ENCODE results near the gene TTC21B.
A peak's percentile ranks its signal among the peaks of the same experiment; 100 is the strongest.

Gene TTC21B

DNA sequence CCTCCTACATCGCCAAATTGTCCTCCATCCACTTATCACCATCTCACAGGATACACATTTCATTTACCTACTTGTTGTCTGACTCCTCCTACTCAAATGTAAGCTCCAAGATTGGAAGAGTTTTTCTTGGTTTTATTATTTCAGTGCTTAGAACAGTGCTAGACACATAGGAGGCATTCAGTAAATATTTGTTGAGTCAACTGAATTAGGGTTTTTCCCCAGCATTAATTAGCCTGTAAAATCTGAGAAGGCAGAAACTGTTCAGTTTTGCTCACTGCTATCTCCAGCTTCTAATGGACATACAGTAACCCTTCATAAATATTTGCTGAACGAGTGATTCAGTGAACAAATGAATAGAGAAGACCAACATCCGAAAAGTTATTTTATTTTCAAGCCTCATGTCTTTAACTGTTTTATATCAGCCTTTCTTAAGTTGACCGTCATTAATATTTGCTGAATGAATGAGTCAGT, 800 bp downstream of the TTC21B start:
- peak overlapping the region; percentile 97 for H3K4me3 ChIP-seq (ENCODE audit: low read length)
- no peak for TF ChIP-seq ZNF274 (IDR thresholded peaks at IDR 0.05; ENCODE audit: low read depth, low read length)

DNA sequence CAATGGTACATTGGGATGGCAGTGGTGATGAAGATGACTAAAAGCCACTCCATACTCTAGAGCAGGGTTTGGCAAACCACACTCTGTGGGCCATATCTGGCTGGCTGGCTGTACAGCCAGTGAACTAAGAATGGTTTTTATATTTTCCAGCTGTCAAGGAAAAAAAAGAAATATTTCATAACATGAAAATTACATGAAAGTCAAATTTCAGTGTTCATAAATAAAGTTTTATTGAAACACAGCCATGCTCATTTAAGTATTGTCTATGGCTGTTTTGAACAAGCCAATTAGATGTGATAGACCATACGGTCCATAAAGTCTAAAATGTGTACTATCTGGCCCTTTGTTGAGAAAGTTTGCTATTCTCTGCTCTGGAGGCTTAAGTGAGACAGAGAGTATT, 1.5 kb downstream of the TTC21B start:
- TF ChIP-seq ZNF274 (IDR thresholded peaks at IDR 0.05; ENCODE audit: low read depth, low read length): no peak
- H3K4me3 ChIP-seq (ENCODE audit: low read length): no peak overlapping the region; the same call in 1 of the 2 replicates

DNA sequence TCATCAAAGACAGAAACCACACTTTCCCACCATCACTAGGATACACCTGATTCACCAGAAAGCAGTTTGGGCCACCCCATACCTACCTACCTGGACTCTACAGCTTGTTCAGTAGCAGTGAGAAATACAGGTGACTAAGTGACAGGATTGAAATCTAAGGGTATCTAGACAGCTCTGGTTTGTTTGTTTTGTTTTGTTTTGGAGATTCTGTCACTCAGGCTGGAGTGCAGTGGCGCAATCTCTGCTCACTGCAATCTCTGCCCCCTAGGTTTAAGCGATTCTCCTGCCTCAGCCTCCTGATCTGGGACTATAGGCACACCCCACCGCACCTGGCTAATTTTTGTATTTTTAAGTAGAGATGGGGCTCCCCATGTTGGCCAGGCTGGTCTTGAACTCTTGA, 3.1 kb downstream of the TTC21B start:
- TF ChIP-seq ZNF274 (IDR thresholded peaks at IDR 0.05; ENCODE audit: low read depth, low read length): no peak
- no peak overlapping the region for H3K4me3 ChIP-seq (ENCODE audit: low read length)

DNA sequence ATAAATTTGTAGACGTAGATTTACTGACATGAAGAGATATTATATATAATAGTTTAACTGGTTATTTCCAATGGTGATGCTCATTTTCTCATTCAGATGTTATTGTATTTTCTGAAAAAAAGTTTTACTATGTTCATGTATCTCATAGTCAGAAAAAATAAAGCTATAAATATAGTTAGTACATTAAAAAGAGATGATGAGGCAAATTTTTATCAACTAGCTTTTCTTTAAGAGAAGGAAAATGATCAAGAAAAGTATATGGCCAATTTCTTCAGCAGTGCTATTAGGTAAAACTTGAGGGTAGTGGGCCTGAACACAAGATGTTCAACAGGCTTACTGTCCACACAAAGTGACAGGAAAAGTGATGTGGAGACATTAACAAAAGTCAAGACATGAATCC, 11.7 kb downstream of the TTC21B start:
- no peak overlapping the region for H3K4me3 ChIP-seq (ENCODE audit: low read length)
- TF ChIP-seq ZNF274 (IDR thresholded peaks at IDR 0.05; ENCODE audit: low read depth, low read length): no peak

DNA sequence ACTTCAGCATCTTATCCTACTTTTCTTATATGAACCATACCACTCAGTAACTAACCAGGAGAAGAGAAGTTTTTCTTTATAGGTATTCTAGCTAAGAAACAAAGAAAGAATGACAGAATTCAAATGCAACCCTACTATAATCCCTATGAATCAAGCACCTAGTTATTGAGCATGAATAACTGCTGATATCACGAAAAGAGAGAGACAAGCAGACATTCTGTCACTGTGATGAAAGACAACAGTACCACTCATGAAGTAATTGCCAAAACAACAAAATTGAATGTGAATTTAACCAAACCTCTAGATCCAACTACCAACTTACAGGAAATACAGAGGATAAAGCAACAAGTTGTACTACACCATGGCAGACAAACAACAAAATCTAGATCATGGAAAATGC, 15.3 kb downstream of the TTC21B start:
- no peak for TF ChIP-seq ZNF274 (IDR thresholded peaks at IDR 0.05; ENCODE audit: low read depth, low read length)
- no peak overlapping the region for H3K4me3 ChIP-seq (ENCODE audit: low read length)

DNA sequence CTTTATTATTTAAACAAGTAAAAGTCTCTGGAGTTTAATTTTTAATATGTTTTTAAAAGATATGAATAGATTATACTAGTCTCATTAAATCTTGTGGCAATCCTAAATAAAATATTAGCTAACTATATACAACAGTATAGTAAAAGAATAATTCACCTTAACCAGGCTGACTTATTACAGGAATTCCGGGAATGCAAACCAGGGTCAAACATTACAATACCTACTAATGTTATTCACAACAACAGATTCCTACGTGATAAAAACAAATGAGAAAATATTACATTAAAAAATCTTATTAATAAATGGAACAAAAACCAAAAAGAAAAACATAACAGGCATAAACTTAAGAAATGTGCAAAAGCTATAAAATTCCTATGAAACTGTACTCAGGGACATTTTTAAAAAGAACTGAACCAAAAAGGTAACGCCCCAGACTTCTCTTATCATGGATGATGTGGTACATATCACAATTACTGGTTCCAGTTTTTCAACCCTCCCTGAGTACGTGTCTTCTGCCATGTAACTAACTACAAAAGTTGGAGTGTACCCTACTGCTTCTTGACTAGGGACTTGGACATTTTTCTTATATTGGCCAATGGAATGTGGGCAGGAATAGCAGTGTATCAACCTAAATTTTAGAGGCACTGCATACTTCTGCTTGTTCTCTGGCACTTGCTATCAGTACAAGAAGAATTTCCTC, 20.2 kb downstream of the TTC21B start:
- no peak for TF ChIP-seq ZNF274 (IDR thresholded peaks at IDR 0.05; ENCODE audit: low read depth, low read length)
- H3K4me3 ChIP-seq (ENCODE audit: low read length): no peak overlapping the region

DNA sequence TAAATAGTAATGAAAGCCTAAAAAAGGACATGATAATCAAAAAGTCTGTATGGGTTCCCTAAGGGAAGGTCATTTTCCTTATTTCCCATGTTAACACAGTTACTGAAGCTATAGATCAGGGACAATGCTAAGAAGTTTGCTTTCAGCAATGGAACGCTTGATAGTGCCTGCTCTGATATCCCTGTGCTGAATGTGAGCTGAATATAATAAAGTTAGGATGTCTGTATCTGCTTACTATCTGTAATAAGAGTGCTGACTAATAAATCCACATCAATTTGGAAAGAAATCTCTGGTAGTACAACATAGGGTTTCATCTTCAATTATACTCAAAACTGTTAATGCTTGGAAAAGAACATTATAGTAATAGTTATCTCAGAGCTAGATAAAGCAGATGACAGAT, 25.8 kb downstream of the TTC21B start:
- no peak for TF ChIP-seq ZNF274 (IDR thresholded peaks at IDR 0.05; ENCODE audit: low read depth, low read length)
- H3K4me3 ChIP-seq (ENCODE audit: low read length): no peak overlapping the region

DNA sequence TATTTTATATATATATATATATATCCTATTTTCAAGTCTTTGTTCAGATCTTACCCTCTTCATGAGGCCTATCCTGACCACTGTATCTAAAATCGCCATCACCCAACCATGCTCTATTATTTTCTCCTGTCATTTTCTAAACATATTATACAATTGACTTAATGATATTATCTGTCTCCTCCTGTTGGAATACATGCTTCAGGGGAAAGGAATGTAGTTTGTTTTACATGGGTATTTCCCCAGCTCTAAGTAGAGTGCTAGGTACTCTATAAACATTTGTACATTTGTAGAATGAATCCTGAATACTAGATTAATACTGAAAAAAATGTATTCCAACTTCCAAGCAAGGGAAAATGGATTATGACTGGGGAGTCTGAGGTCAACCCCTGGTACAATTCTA, 26.2 kb downstream of the TTC21B start:
- TF ChIP-seq ZNF274 (IDR thresholded peaks at IDR 0.05; ENCODE audit: low read depth, low read length): no peak

DNA sequence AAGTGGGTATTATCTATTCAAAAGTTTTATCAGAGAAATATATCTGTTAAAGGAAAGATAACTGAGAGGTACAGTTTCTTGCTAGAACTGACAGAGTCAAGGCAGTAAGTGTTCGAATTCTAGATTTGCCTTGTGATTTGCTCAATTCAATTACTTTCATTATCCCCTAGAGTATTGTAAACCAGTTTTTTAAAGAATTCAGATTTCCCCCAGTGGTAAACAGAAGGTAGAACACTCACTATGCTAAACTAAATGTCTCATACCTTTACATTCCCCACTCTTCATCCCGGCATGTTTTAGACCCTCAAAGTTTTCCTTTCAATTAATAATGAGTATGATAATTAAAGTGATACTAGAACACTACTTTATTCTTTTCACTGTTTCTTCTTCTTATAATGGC, 28.6 kb downstream of the TTC21B start:
- H3K4me3 ChIP-seq (ENCODE audit: low read length): no peak overlapping the region
- TF ChIP-seq ZNF274 (IDR thresholded peaks at IDR 0.05; ENCODE audit: low read depth, low read length): no peak

More for the DNA sequence above, 26.2 kb downstream of the TTC21B start:
- H3K4me3 ChIP-seq (ENCODE audit: low read length): no peak overlapping the region

DNA sequence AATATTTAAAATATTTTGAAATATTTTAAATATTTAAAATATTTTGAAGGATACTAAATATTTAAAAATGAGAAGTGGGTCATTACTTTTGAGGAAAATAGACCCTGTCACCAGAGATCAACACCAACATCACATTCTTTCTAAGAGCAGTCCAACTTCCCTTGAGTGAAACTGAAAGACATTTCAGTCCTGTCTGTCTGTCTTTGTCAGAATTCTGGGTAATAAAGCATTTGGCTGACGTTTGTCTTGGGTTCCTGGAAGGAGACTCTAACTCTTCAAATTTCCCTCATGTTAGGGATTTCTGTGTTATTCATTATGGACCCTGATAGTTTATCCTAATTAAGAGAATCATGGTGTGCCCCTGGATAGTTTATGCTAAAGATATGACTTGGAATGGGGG, 32.8 kb downstream of the TTC21B start:
- H3K4me3 ChIP-seq (ENCODE audit: low read length): no peak overlapping the region
- TF ChIP-seq ZNF274 (IDR thresholded peaks at IDR 0.05; ENCODE audit: low read depth, low read length): no peak

DNA sequence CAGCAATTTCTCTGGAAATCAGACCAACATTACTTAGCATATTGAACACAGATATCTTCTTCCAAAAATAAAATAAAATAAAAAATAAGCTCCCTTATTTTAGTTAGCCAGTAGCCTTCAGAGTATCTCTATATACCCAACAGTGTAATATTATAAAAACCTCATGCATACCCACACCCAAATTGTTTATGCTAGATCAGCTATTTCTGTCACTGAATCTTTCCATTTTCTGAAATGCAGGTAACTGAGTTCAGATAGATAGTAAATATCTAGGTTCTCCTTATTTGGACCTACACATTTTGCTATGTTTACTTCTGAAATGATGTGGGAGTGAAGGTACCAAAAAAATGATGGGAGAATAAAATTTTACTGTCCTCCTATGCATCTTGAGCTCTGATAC, 39.9 kb downstream of the TTC21B start:
- no peak overlapping the region for H3K4me3 ChIP-seq (ENCODE audit: low read length)
- no peak for TF ChIP-seq ZNF274 (IDR thresholded peaks at IDR 0.05; ENCODE audit: low read depth, low read length)

DNA sequence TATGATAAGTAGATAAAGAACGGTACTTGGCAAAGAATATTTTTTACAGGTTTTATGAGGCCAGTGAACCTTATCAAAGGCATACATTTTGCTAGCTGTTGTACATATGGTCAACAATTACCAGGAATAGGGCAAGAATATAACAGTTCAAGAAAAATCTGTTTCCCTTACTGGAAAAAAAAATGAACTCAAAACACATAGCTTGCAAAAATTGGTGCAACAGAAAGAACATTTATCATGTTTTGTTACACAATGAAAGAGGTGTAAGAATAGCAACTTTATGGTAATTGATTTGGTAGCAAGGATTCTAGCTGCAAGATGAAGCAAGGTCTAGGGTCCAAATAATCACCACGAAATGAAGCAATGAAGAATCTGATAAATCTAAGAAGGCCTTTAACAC, 41.6 kb downstream of the TTC21B start:
- no peak for TF ChIP-seq ZNF274 (IDR thresholded peaks at IDR 0.05; ENCODE audit: low read depth, low read length)

DNA sequence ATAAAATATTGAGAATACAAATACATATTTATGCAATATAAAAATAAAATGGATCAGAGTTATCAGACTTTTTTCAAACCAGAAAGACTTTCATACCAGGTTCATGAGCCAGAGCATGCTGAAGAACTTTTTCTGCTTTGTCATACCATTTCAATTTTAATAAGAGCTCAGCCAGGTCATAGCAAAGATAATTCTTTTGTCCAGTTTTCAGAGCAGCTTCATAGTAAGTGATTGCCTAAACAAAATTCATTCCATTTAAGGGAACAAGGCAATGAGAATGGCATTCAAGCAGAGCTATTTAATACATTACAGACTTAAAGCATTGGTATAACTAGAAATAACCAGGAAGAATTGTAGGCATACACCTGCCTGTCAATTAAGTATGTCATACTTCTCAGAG, 42.3 kb downstream of the TTC21B start:
- no peak overlapping the region for H3K4me3 ChIP-seq (ENCODE audit: low read length)
- TF ChIP-seq ZNF274 (IDR thresholded peaks at IDR 0.05; ENCODE audit: low read depth, low read length): no peak

More for the DNA sequence above, 41.6 kb downstream of the TTC21B start:
- no peak overlapping the region for H3K4me3 ChIP-seq (ENCODE audit: low read length)

DNA sequence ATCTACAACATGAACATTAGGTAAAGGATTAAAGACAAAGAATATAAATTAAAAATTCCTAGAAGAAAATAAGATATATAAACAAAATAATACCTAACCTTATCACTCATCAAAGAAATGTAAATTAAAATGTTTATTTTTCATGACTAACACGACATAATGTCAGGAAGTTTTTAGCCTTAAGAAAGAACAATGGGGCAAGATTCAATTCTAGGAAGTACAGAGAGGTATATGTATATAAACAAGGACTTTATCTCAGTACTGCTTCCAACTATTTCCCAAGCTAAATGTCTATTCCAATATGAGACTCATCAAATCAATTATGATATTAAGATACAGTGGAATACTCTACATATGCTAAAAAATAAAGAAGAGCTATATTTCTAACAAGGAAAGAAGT, 44.1 kb downstream of the TTC21B start:
- no peak overlapping the region for H3K4me3 ChIP-seq (ENCODE audit: low read length)
- no peak for TF ChIP-seq ZNF274 (IDR thresholded peaks at IDR 0.05; ENCODE audit: low read depth, low read length)

DNA sequence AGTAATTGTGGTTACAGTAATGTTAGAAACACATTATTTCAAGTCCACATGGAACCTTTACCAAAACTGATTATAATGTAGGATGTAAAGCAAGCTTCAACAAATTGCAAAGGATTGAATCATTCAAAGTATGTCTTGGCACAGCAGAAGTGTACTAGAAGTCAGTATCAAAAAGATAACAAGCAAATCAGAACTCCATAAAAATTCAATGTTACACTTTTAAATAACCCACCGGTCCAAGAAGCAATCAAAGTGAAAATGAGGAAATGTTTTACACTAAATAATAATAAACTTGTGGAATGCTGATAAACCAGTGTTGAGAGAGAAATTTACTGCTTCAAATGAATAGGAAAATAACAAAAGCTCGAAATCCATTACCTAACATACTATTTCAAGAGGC, 47.7 kb downstream of the TTC21B start:
- no peak overlapping the region for H3K4me3 ChIP-seq (ENCODE audit: low read length)
- TF ChIP-seq ZNF274 (IDR thresholded peaks at IDR 0.05; ENCODE audit: low read depth, low read length): no peak

DNA sequence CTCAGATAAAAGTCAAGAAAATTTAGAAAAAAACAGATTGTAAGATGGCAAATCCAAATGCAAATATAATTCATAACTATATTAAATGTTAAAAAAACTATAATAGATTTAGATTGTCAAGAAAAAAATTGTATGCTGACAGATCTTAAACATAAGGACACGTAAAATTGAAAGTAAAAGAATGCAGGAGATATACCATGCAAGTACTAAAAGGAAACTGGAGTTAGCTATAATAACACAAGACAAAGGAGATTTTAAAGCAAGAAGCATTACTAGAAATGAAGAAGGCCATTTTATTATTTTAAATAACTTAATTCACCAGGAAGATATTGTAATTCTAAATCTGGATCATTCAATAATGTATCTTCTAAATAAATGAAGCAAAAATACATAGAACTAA, 48.3 kb downstream of the TTC21B start:
- H3K4me3 ChIP-seq (ENCODE audit: low read length): no peak overlapping the region
- TF ChIP-seq ZNF274 (IDR thresholded peaks at IDR 0.05; ENCODE audit: low read depth, low read length): no peak
